A673 (cell line): ENCODE results near the gene TEAD1. TPM values are rescaled to one million over a fixed set of nuclear protein-coding genes. Genes with fewer than 3 reads are reported as not detected.

Experiments
- BruUV-seq: library from RNA; stranded (reverse); fragments of 400-500 nt; replicated peaks from 2 replicates; lab custom pipeline; 2021; lab: Mats Ljungman, UMichigan
- CTCF ChIA-PET: fragments of 300-600 bp; sonication (Branson Sonifier 250); formaldehyde crosslinking; loops from one replicate; lab custom pipeline; 2022; ENCODE audit warnings: antibody characterized with exemption; lab: Charles Lee
- POLR2A ChIA-PET: fragments of 300-600 bp; sonication (Branson Sonifier 250); formaldehyde crosslinking; loops from one replicate; lab custom pipeline; 2022; ENCODE audit warnings: antibody characterized with exemption; ENCODE audit not compliant: low non-redundant PET; lab: Charles Lee
- DNase-seq: peaks from one replicate; pipeline ENCODE4 v3.0.0-alpha.2; 2015; ENCODE audit warnings: low spot score
- H3K27ac ChIP-seq: fragments of 200-600 bp; sonication (generic); 2 replicates; pipeline ENCODE4 v1.5.1; 2016; ENCODE audit warnings: mixed run types, low read depth, mild to moderate bottlenecking, mixed read lengths, antibody characterized with exemption, low read length; ENCODE audit not compliant: poor library complexity, severe bottlenecking
- H3K27me3 ChIP-seq: fragments of 200-600 bp; sonication (generic); replicated peaks from 2 replicates; pipeline ENCODE4 v1.6.1; 2017; ENCODE audit warnings: mixed run types, low read depth, mild to moderate bottlenecking, mixed read lengths, antibody characterized with exemption, low read length; ENCODE audit not compliant: insufficient read depth, poor library complexity
- H3K36me3 ChIP-seq: fragments of 200-600 bp; sonication (generic); 2 replicates; pipeline ENCODE4 v1.6.1; 2016; ENCODE audit warnings: mixed run types, mild to moderate bottlenecking, mixed read lengths, antibody characterized with exemption, low read length; ENCODE audit not compliant: insufficient read depth, poor library complexity, severe bottlenecking
- H3K4me1 ChIP-seq: fragments of 200-600 bp; sonication (generic); 2 replicates; pipeline ENCODE4 v1.6.1; 2017; ENCODE audit warnings: mixed run types, mild to moderate bottlenecking, mixed read lengths, antibody characterized with exemption, low read length; ENCODE audit not compliant: insufficient read depth, poor library complexity, severe bottlenecking
- H3K4me3 ChIP-seq: fragments of 200-600 bp; sonication (generic); 2 replicates; pipeline ENCODE4 v1.5.1; 2016; ENCODE audit warnings: low read depth, mixed run types, mild to moderate bottlenecking, mixed read lengths, low read length; ENCODE audit not compliant: poor library complexity, severe bottlenecking
- H3K9me3 ChIP-seq: fragments of 200-600 bp; sonication (generic); 2 replicates; pipeline ENCODE4 v1.6.1; 2016; ENCODE audit warnings: mixed run types, low read depth, mild to moderate bottlenecking, mixed read lengths, antibody characterized with exemption, low read length; ENCODE audit not compliant: poor library complexity, severe bottlenecking
- CTCF ChIP-seq: fragments of 300-800, 200-600 bp; sonication (generic); conservative IDR thresholded peaks from 2 replicates; pipeline ENCODE4 v1.5.1; 2017; ENCODE audit warnings: low read depth, mild to moderate bottlenecking, antibody characterized with exemption, low read length, moderate library complexity, mixed read lengths
- EZH2 ChIP-seq: fragments of 200-600 bp; sonication (generic); IDR thresholded peaks from 2 replicates; pipeline ENCODE4 v1.6.1; 2017; ENCODE audit warnings: borderline replicate concordance, low read depth, mild to moderate bottlenecking, mixed read lengths, antibody characterized with exemption, low read length; ENCODE audit not compliant: poor library complexity, severe bottlenecking
- intact Hi-C: fragments of 100-400 bp; cut with micrococcal nuclease; formaldehyde crosslinking; loops from one replicate; pipeline ENCODE4 v1.10.0; 2022; ENCODE audit not compliant: unreplicated experiment
- total RNA-seq: library from RNA; stranded (reverse); gene quantifications from 2 replicates; pipeline ENCODE4 v1.2.3, GENCODE V29; 2021

Gene TEAD1
- total RNA-seq, 1 experiment from 2014 or later: 81.8 TPM

- peak; percentile 63 for DNase-seq
- no peaks in the 10 kb centered on the region for H3K36me3 ChIP-seq
- ChIA-PET CTCF (no interaction called here), POLR2A (no interaction called here)
- no TSS peak for BruUV-seq
- TF ChIP-seq CTCF (no peak), EZH2 (no peak)
- H3K9me3 ChIP-seq: no peaks in the 10 kb centered on the region
- H3K4me3 ChIP-seq: no peak overlapping the region
- intact Hi-C loops: loop anchor here (10.0 kb wide), 1 partner anchor 144 kb away; the partner anchor contains the start of gene TEAD1
- H3K4me1 ChIP-seq: peaks cover 41% of the 10 kb centered on the region
- H3K27ac ChIP-seq: no peak overlapping the region
- H3K27me3 ChIP-seq: no peaks in the 10 kb centered on the region
Observed at GRCh38 chr11:12818333-12819015, 144.3 kb downstream of the TEAD1 start.

DNA sequence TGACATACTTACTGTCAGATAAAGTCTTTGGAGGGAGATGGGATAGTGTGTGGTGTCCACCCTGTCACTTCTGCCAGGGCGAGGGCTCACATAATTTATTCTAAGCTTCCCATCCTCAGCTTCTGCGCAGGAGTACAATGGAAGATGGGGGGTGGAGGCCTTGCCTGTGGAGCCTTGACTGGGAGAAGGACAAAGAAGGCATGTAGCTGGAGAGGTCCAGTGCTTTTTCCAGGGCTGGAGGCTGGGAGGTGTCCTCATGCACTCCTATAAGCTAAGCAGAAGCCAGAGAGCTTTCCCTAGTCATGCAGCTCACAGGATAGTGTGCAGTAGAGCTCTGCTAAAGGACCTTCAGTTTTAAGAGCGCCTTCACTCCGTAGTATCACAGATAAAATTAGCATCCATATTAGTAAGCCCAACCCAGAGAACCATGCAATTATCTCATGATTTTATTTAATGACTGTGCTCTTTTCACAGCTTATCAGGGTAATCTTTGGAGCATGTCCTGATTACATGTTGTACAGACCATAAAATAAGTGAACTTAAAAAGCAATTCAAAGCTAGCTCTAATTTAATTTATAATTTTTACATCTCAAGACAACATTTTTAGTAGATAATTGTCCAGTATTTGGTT is 148.3 kb downstream of the TEAD1 start:
- intact Hi-C loops: no loop called here
- Histone ChIP-seq H3K36me3 (no peaks in the 10 kb centered on the region), H3K27ac (no peak overlapping the region), H3K27me3 (no peaks in the 10 kb centered on the region), H3K4me1 (peaks cover 28% of the 10 kb centered on the region), H3K4me3 (no peak overlapping the region), H3K9me3 (peaks cover 6% of the 10 kb centered on the region)
- BruUV-seq: no TSS peak
- no peak for DNase-seq
- TF ChIP-seq CTCF (no peak), EZH2 (no peak)
- CTCF ChIA-PET: no interaction called here
- POLR2A ChIA-PET: interaction anchor here (0.7 kb wide), 1 partner anchor 477 kb away, joined by 3 read pairs; no protein-coding TSS in a partner anchor

DNA sequence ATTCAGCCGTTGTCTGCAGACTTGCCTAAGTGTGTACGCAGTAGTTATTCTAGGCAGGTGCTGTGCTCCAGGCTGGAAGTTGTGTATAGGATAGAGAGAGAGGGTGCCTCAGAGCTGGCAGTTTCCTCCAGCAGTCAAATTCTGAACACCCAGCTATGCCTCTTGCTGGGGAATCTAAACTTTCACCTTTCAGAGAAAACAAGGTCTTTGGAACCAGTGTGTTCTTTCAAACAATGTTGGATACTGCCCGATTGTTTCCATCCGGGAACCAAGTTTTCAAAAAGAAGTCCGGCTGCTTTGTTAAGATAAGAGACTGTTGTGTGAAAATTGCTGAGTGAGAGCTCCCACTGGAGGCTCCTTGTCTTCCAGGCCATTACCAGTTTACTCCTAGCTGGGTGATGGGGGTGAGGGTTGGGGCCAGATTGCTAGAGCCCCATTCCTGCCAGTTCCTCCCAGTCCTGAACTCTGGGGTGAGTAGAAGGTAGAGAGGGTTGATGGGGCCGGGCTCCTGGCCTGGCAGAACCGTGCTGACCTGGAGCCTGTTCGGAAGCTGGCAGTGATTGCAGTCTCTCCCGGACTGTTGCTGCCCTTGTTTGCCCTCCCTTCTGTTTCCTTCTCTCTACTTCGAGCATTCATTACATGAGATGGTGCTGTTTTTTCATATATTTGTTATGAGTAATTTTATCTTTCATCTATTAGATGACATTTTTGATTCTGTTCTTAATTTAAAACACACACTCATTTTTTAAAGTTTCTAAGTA is 150.2 kb downstream of the TEAD1 start:
- Histone ChIP-seq H3K4me3 (no peak overlapping the region), H3K36me3 (no peaks in the 10 kb centered on the region), H3K4me1 (peaks cover 20% of the 10 kb centered on the region), H3K9me3 (peaks cover 6% of the 10 kb centered on the region), H3K27ac (no peak overlapping the region), H3K27me3 (no peaks in the 10 kb centered on the region)
- DNase-seq: no peak
- TF ChIP-seq CTCF (no peak), EZH2 (no peak)
- BruUV-seq: no TSS peak
- intact Hi-C loops: no loop called here
- ChIA-PET POLR2A (no interaction called here), CTCF (no interaction called here)
